Caco-2 (cell line): Measurements from ENCODE around the gene ARHGEF12. TPM values are rescaled to one million over a fixed set of nuclear protein-coding genes. Genes with fewer than 3 reads are reported as not detected.

ENCODE experiments used
- BruUV-seq: library from RNA; stranded (reverse); fragments of 400-500 nt; replicated peaks from 2 replicates; lab custom pipeline; 2021; lab: Mats Ljungman, UMichigan
- CTCF ChIA-PET: fragments of 300-600 bp; sonication (Branson Sonifier 250); formaldehyde crosslinking; loops from one replicate; lab custom pipeline; 2022; ENCODE audit warnings: antibody characterized with exemption; lab: Charles Lee
- POLR2A ChIA-PET: fragments of 300-600 bp; sonication (Branson Sonifier 250); formaldehyde crosslinking; loops from one replicate; lab custom pipeline; 2022; ENCODE audit warnings: antibody characterized with exemption; lab: Charles Lee
- DNase-seq, 2 experiments: peaks; one replicate each; pipeline versions ENCODE4 v3.0.0 to v3.0.0-alpha.2; 2020 to 2022
- H3K27me3 ChIP-seq: replicated peaks from 2 replicates; pipeline ENCODE4 v1.6.0; 2011; ENCODE audit warnings: low read length; ENCODE audit not compliant: control insufficient read depth, insufficient read depth
- H3K36me3 ChIP-seq: 2 replicates; pipeline ENCODE4 v1.5.1; 2011; ENCODE audit warnings: low read length; ENCODE audit not compliant: control insufficient read depth, insufficient read depth
- H3K4me1 ChIP-seq: fragments of 250-450 bp; sonication (Bioruptor Pico); 2 replicates; pipeline ENCODE4 v1.5.1; 2020; ENCODE audit warnings: mild to moderate bottlenecking
- H3K4me3 ChIP-seq: 2 replicates; pipeline ENCODE4 v1.5.1; 2011; ENCODE audit warnings: low read depth, mild to moderate bottlenecking, control low read depth, low read length
- H3K9me3 ChIP-seq: fragments of 250-450 bp; sonication (Bioruptor Pico); 2 replicates; pipeline ENCODE4 v1.5.1; 2020; ENCODE audit warnings: mild to moderate bottlenecking, moderate library complexity
- H3K27ac Mint-ChIP-seq: one replicate; pipeline ENCODE4 v1.8.0; 2022; ENCODE audit warnings: mixed read lengths; ENCODE audit not compliant: unreplicated experiment
- H3K27me3 Mint-ChIP-seq: one replicate; pipeline ENCODE4 v1.8.0; 2022; ENCODE audit warnings: mixed read lengths; ENCODE audit not compliant: insufficient read depth, unreplicated experiment
- H3K36me3 Mint-ChIP-seq: one replicate; pipeline ENCODE4 v1.8.0; 2022; ENCODE audit warnings: mild to moderate bottlenecking, mixed read lengths; ENCODE audit not compliant: insufficient read depth, unreplicated experiment
- H3K4me1 Mint-ChIP-seq: one replicate; pipeline ENCODE4 v1.8.0; 2022; ENCODE audit warnings: low read depth, mixed read lengths; ENCODE audit not compliant: unreplicated experiment
- H3K4me3 Mint-ChIP-seq: one replicate; pipeline ENCODE4 v1.8.0; 2022; ENCODE audit warnings: mild to moderate bottlenecking, moderate library complexity, mixed read lengths; ENCODE audit not compliant: unreplicated experiment
- H3K9me3 Mint-ChIP-seq: one replicate; pipeline ENCODE4 v1.8.0; 2022; ENCODE audit warnings: mixed read lengths; ENCODE audit not compliant: unreplicated experiment
- CTCF ChIP-seq, 2 experiments: fragments of 200-600 bp in 1 of 2; IDR thresholded peaks; 1 replicate in 1 of 2; 2 replicates in 1 of 2; pipeline versions ENCODE4 v1.5.1 to v1.8.0; 2011 to 2022; ENCODE audit warnings: antibody characterized with exemption in 1 of 2, control low read depth in 1 of 2, inconsistent platforms in 1 of 2, low read depth in 1 of 2, low read length in 1 of 2, mild to moderate bottlenecking in 1 of 2, moderate library complexity in 1 of 2; ENCODE audit not compliant: insufficient read depth in 1 of 2, severe bottlenecking in 1 of 2, unreplicated experiment in 1 of 2
- intact Hi-C: fragments of 100-400 bp; cut with micrococcal nuclease; formaldehyde crosslinking; loops from one replicate; pipeline ENCODE4 v1.10.0; 2022; ENCODE audit not compliant: unreplicated experiment
- total RNA-seq: library from RNA; stranded (reverse); gene quantifications from 2 replicates; pipeline ENCODE4 v1.2.3, GENCODE V29; 2022

Gene ARHGEF12
- total RNA-seq, 1 experiment from 2014 or later: 89.3 TPM

DNA sequence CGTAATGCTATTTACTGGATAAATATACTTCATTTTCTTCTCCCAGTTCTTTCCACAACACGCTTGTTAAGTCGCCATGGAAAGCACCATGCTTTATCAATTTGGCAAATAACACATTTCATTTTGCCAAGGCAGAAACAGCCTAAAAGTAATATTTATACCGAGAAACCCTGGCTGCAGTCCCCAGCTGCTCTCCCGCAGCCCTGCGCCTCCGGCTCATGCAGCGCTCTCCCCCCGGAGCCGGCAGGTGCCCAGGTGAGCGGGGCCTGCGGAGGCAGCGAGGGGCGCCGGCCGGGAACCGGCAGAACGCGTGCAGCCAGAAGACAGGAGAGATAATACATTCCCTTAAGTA, 681 bp upstream of the ARHGEF12 start:
- H3K4me1 ChIP-seq: peaks cover 29% of the 10 kb centered on the region
- Mint-ChIP-seq H3K36me3 (peaks cover 9% of the 10 kb centered on the region), H3K9me3 (no peaks in the 10 kb centered on the region), H3K4me1 (peaks cover 41% of the 10 kb centered on the region), H3K4me3 (peak overlapping the region; percentile 98), H3K27ac (peak overlapping the region; percentile 5), H3K27me3 (no peaks in the 10 kb centered on the region)
- CTCF ChIA-PET: interaction anchor here (0.7 to 1.7 kb wide), 8 partner anchors 33 to 349 kb away, joined by 3 to 10 read pairs (median 4); no protein-coding TSS in a partner anchor
- no peak for TF ChIP-seq CTCF (IDR thresholded peaks at IDR 0.05; ENCODE audit: insufficient read depth in 1 of 2, low read depth in 1 of 2, low read length in 1 of 2, severe bottlenecking in 1 of 2, unreplicated experiment in 1 of 2)
- POLR2A ChIA-PET: interaction anchor here (0.5 to 0.6 kb wide), 2 partner anchors 116 to 1544 kb away, joined by 7 to 10 read pairs; partner anchors contain the start of gene DDX6
- no peaks in the 10 kb centered on the region for H3K9me3 ChIP-seq
- BruUV-seq: no TSS peak
- DNase-seq: no peak
- peak overlapping the region; percentile 89 for H3K4me3 ChIP-seq
- no peaks in the 10 kb centered on the region for H3K36me3 ChIP-seq
- intact Hi-C loops: loop anchor here (1.0 to 5.0 kb wide), 5 partner anchors 8 to 617 kb away; no protein-coding TSS in a partner anchor
- H3K27me3 ChIP-seq: no peaks in the 10 kb centered on the region

DNA sequence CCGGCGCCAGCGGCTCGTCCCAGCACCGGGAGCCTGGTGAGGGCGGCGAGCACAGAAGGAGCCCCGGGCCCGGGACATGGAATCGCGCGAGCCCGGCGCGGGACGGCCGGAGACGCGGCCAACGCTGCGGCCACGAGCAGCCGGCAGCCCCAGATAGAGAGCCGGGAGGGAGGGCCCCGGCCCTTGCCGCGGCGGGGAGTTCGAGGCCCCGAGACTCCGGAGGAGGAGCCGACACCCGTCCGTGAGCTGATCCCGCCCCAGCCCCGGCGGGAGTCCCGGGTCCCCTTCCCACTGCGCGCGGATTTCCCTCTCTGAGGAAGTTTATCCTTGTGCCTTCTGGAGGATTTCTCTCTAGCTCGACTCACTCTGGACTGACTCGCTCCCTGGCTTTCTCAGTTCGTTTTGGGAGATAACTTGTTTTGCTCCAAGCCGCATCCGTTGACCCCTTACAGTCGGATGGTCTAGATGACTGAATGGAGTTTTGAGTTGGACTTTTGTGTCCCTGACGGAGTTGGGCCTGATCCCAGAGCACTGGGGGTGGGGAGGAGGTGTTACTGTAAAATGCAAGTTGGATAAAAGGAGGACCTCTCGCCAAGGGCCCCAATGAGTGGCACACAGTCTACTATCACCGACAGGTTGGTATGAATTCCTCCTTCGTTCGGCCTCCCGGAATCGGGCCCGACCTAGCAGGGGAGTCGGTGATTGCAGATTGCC, 585 bp downstream of the ARHGEF12 start:
- CTCF ChIA-PET: interaction anchor here (0.6 to 1.6 kb wide), 7 partner anchors 10 to 151 kb away, joined by 3 to 5 read pairs (median 4); partner anchors contain the start of gene TLCD5
- no peaks in the 10 kb centered on the region for H3K9me3 Mint-ChIP-seq
- intact Hi-C loops: loop anchor here (2.0 to 5.0 kb wide), 4 partner anchors 56 to 616 kb away; no protein-coding TSS in a partner anchor

More for the DNA sequence above, 585 bp downstream of the ARHGEF12 start:
- Histone ChIP-seq H3K9me3 (no peaks in the 10 kb centered on the region), H3K36me3 (no peaks in the 10 kb centered on the region), H3K4me3 (peak overlapping the region; percentile 89), H3K27me3 (no peaks in the 10 kb centered on the region), H3K4me1 (peaks cover 23% of the 10 kb centered on the region)
- H3K36me3 Mint-ChIP-seq: peaks cover 9% of the 10 kb centered on the region
- H3K27ac Mint-ChIP-seq: peak overlapping the region; percentile 85
- H3K4me1 Mint-ChIP-seq: peaks cover 28% of the 10 kb centered on the region
- peak; percentile 53 to 61 for DNase-seq
- no TSS peak for BruUV-seq
- POLR2A ChIA-PET: interaction anchor here (0.7 kb wide), 1 partner anchor 11 kb away, joined by 3 read pairs; no protein-coding TSS in a partner anchor
- no peaks in the 10 kb centered on the region for H3K27me3 Mint-ChIP-seq
- no peak for TF ChIP-seq CTCF (IDR thresholded peaks at IDR 0.05; ENCODE audit: insufficient read depth in 1 of 2, low read depth in 1 of 2, low read length in 1 of 2, severe bottlenecking in 1 of 2, unreplicated experiment in 1 of 2)
- H3K4me3 Mint-ChIP-seq: peak overlapping the region; percentile 98
